ENCODE measurements around the gene C17orf50. TPM values are rescaled to one million over a fixed set of nuclear protein-coding genes. Genes with fewer than 3 reads are reported as not detected.

The C17orf50 gene
- total RNA-seq, 1 donor from 2014 or later = not detected

- no peak for DNase-seq (ENCODE audit: low spot score)
Observed at GRCh38 chr17:35752471-35752870, 8.2 kb upstream of the C17orf50 start.

GRCh38 chr17:35752945-35753764, 7.5 kb upstream of the C17orf50 start, which contains the start of gene GAS2L2:
GAS2L2 (minus strand) TSS chr17:35753239; CDS start chr17:35752850, 389 bp downstream.
- DNase-seq (ENCODE audit: low spot score) = no peak

GRCh38 chr17:35757243-35757642, 3.4 kb upstream of the C17orf50 start:
- DNase-seq (ENCODE audit: low spot score) = no peak

GRCh38 chr17:35761601-35762000, 914 bp downstream of the C17orf50 start:
- DNase-seq (ENCODE audit: low spot score) = no peak

- no peak for DNase-seq (ENCODE audit: low spot score)
Observed at GRCh38 chr17:35763767-35764122, 3.1 kb downstream of the C17orf50 start.

- DNase-seq (ENCODE audit: low spot score) = peak; percentile 84
Observed at GRCh38 chr17:35764123-35764991, 3.7 kb downstream of the C17orf50 start.

- peak; percentile 44 for DNase-seq (ENCODE audit: low spot score)
Observed at GRCh38 chr17:35765086-35765710, 4.5 kb downstream of the C17orf50 start.

- DNase-seq (ENCODE audit: low spot score) = no peak
Observed at GRCh38 chr17:35765756-35766488, 5.2 kb downstream of the C17orf50 start.

GRCh38 chr17:35766489-35766877, 5.8 kb downstream of the C17orf50 start:
- no peak for DNase-seq (ENCODE audit: low spot score)

GRCh38 chr17:35766903-35767510, 6.3 kb downstream of the C17orf50 start:
- peak; percentile 67 for DNase-seq (ENCODE audit: low spot score)

- no peak for DNase-seq (ENCODE audit: low spot score)
Observed at GRCh38 chr17:35768797-35769196, 8.1 kb downstream of the C17orf50 start.

- no peak for DNase-seq (ENCODE audit: low spot score)
Observed at GRCh38 chr17:35769895-35770486, 9.3 kb downstream of the C17orf50 start.

GRCh38 chr17:35773129-35773528, 12.4 kb downstream of the C17orf50 start:
- DNase-seq (ENCODE audit: low spot score) = no peak

GRCh38 chr17:35773679-35774425, 13.2 kb downstream of the C17orf50 start:
- DNase-seq (ENCODE audit: low spot score) = peak; percentile 65

GRCh38 chr17:35774499-35774898, 13.8 kb downstream of the C17orf50 start:
- peak; percentile 95 for DNase-seq (ENCODE audit: low spot score)

GRCh38 chr17:35775039-35775438, 14.4 kb downstream of the C17orf50 start:
- DNase-seq (ENCODE audit: low spot score) = no peak

GRCh38 chr17:35775583-35775982, 14.9 kb downstream of the C17orf50 start:
- peak; percentile 66 for DNase-seq (ENCODE audit: low spot score)

- DNase-seq (ENCODE audit: low spot score) = no peak
Observed at GRCh38 chr17:35778641-35779196, 18.0 kb downstream of the C17orf50 start.

- no peak for DNase-seq (ENCODE audit: low spot score)
Observed at GRCh38 chr17:35780950-35781349, 20.3 kb downstream of the C17orf50 start.

Measured in umbilical cord (tissue), 2 donors.